HCT116 (cell line): ENCODE data around the gene ATP2A3. TPM values are rescaled to one million over a fixed set of nuclear protein-coding genes. Genes with fewer than 3 reads are reported as not detected.

Experiments used
- ATAC-seq: fragments of 200-7000 bp; cut with Tn5 transposase; 2 replicates; pipeline ENCODE4 v1.9.1; 2020; ENCODE audit warnings: mild to moderate bottlenecking, moderate library complexity
- BruUV-seq: library from RNA; stranded (reverse); fragments of 400-500 nt; replicated peaks from 2 replicates; lab custom pipeline; 2021; lab: Mats Ljungman, UMichigan
- CTCF ChIA-PET: fragments of 300-600 bp; sonication (Branson Sonifier 250); formaldehyde crosslinking; loops from one replicate; lab custom pipeline; 2021; ENCODE audit warnings: antibody characterized with exemption; lab: Charles Lee
- POLR2A ChIA-PET: fragments of 300-600, 350-600 bp; sonication (Branson Sonifier 250); formaldehyde crosslinking; loops from one replicate; lab custom pipeline; 2021; ENCODE audit warnings: antibody characterized with exemption; lab: Charles Lee
- RAD21 ChIA-PET, 2 experiments: fragments of 300-600 bp; sonication (Branson Sonifier 250); formaldehyde crosslinking; loops; one replicate each; lab custom pipeline; 2023; ENCODE audit warnings: low total read pairs in 2 of 2; ENCODE audit not compliant: uncharacterized antibody in 2 of 2, unreplicated experiment in 2 of 2, low non-redundant PET in 1 of 2; lab: Charles Lee
- DNase-seq: peaks from one replicate; pipeline ENCODE4 v3.0.0-alpha.2; 2010; ENCODE audit warnings: low read depth, low spot score
- H2AFZ ChIP-seq: fragments of 200-600 bp; shearing (Covaris generic), sonication (generic); 2 replicates; pipeline ENCODE4 v1.6.1; 2017; ENCODE audit warnings: low read depth, mixed run types, mixed read lengths, antibody characterized with exemption, low read length; ENCODE audit not compliant: poor library complexity, severe bottlenecking
- H3K27ac ChIP-seq: 2 replicates; pipeline ENCODE4 v1.5.1; 2012; ENCODE audit warnings: low read depth, low read length
- H3K27me3 ChIP-seq: fragments of 200-600 bp; sonication (generic); 2 replicates; pipeline ENCODE4 v1.6.1; 2016; ENCODE audit warnings: mixed run types, low read length, mixed read lengths; ENCODE audit not compliant: insufficient read depth
- H3K36me3 ChIP-seq, 2 experiments: fragments of 200-500 bp in 1 of 2; fragments of 200-600 bp in 1 of 2; sonication (Bioruptor generic) in 1 of 2; sonication (generic) in 1 of 2; 2 replicates each; pipeline versions ENCODE4 v1.5.1 to v1.6.1; 2014 to 2016; ENCODE audit warnings: low read length in 2 of 2, inconsistent platforms in 1 of 2, mixed read lengths in 1 of 2, mixed run types in 1 of 2; ENCODE audit not compliant: insufficient read depth in 2 of 2, control insufficient read depth in 1 of 2
- H3K4me1 ChIP-seq, 2 experiments: fragments of 200-600 bp in 1 of 2; sonication (generic) in 1 of 2; 2 replicates each; pipeline versions ENCODE4 v1.5.1 to v1.6.1; 2012 to 2017; ENCODE audit warnings: low read length in 2 of 2, inconsistent platforms in 1 of 2, mild to moderate bottlenecking in 1 of 2, mixed read lengths in 1 of 2, mixed run types in 1 of 2, moderate library complexity in 1 of 2; ENCODE audit not compliant: insufficient read depth in 2 of 2, control insufficient read depth in 1 of 2
- H3K4me2 ChIP-seq: fragments of 200-600 bp; sonication (generic); 2 replicates; pipeline ENCODE4 v1.6.1; 2017; ENCODE audit warnings: mixed run types, low read length, mixed read lengths
- H3K4me3 ChIP-seq, 2 experiments: fragments of 200-600 bp in 1 of 2; sonication (generic) in 1 of 2; replicated peaks in 1 of 2; 2 replicates each; pipeline ENCODE4 v1.5.1; 2011 to 2016; ENCODE audit warnings: low read length in 2 of 2, control low read depth in 1 of 2, low read depth in 1 of 2, mild to moderate bottlenecking in 1 of 2, mixed read lengths in 1 of 2, mixed run types in 1 of 2
- H3K79me2 ChIP-seq: fragments of 200-600 bp; sonication (generic); 2 replicates; pipeline ENCODE4 v1.6.1; 2017; ENCODE audit warnings: mild to moderate bottlenecking, mixed run types, low read length, moderate library complexity, mixed read lengths; ENCODE audit not compliant: insufficient read depth
- H3K9ac ChIP-seq: fragments of 200-600 bp; sonication (generic); 2 replicates; pipeline ENCODE4 v1.6.1; 2016; ENCODE audit warnings: low read length, mixed read lengths
- H3K9me2 ChIP-seq: fragments of 200-600 bp; sonication (generic), shearing (Covaris generic); 2 replicates; pipeline ENCODE4 v1.6.1; 2017; ENCODE audit warnings: mixed run types, mild to moderate bottlenecking, moderate library complexity; ENCODE audit not compliant: insufficient read depth
- H3K9me3 ChIP-seq, 2 experiments: fragments of 200-500 bp in 1 of 2; fragments of 200-600 bp in 1 of 2; sonication (Bioruptor generic) in 1 of 2; sonication (generic) in 1 of 2; 2 replicates each; pipeline ENCODE4 v1.6.1; 2014 to 2017; ENCODE audit warnings: low read length in 2 of 2, mixed read lengths in 2 of 2, inconsistent platforms in 1 of 2, low read depth in 1 of 2, mild to moderate bottlenecking in 1 of 2, mixed run types in 1 of 2, moderate library complexity in 1 of 2; ENCODE audit not compliant: control insufficient read depth in 1 of 2, insufficient read depth in 1 of 2
- H4K20me1 ChIP-seq: fragments of 200-600 bp; sonication (generic), shearing (Covaris generic); 2 replicates; pipeline ENCODE4 v1.6.1; 2017; ENCODE audit warnings: mixed run types, mild to moderate bottlenecking, moderate library complexity; ENCODE audit not compliant: insufficient read depth
- ATF3 ChIP-seq: IDR thresholded peaks from 2 replicates; pipeline ENCODE4 v1.6.1; 2012
- CTCF ChIP-seq, 3 experiments: fragments of 200-600 bp in 1 of 3; sonication (generic) in 1 of 3; IDR thresholded peaks in 2 of 3; conservative IDR thresholded peaks in 1 of 3; 2 replicates each; pipeline ENCODE4 v1.5.1; 2012 to 2017; ENCODE audit warnings: low read depth in 2 of 3, low read length in 2 of 3, antibody characterized with exemption in 1 of 3, borderline replicate concordance in 1 of 3, control low read depth in 1 of 3, mild to moderate bottlenecking in 1 of 3, mixed read lengths in 1 of 3, mixed run types in 1 of 3, moderate library complexity in 1 of 3; ENCODE audit not compliant: insufficient read depth in 1 of 3
- EZH2 ChIP-seq: fragments of 200-600 bp; sonication (generic); IDR thresholded peaks from 2 replicates; pipeline ENCODE4 v1.6.1; 2017; ENCODE audit warnings: antibody characterized with exemption, mixed run types
- POLR2A ChIP-seq: IDR thresholded peaks from 2 replicates; pipeline ENCODE4 v1.7.0; 2011; ENCODE audit warnings: borderline replicate concordance; ENCODE audit not compliant: insufficient read depth, insufficient read length; ENCODE audit errors: extremely low read depth
- POLR2AphosphoS5 ChIP-seq: IDR thresholded peaks from 2 replicates; pipeline ENCODE4 v1.6.1; 2011; ENCODE audit warnings: mild to moderate bottlenecking, low read depth, low read length, moderate library complexity
- REST ChIP-seq: IDR thresholded peaks from 2 replicates; pipeline ENCODE4 v1.6.1; 2012; ENCODE audit warnings: low read depth
- ZBTB33 ChIP-seq: IDR thresholded peaks from 2 replicates; pipeline ENCODE4 v1.6.1; 2011; ENCODE audit warnings: mild to moderate bottlenecking, low read length, moderate library complexity; ENCODE audit not compliant: insufficient replicate concordance; ENCODE audit errors: extremely low read depth
- intact Hi-C: fragments of 100-400 bp; cut with micrococcal nuclease; formaldehyde crosslinking; loops from 2 replicates; pipeline ENCODE4 v1.10.0; 2022
- total RNA-seq: library from RNA; stranded (reverse); gene quantifications from one replicate; pipeline ENCODE4 v1.2.1, GENCODE V29; 2021; ENCODE audit not compliant: unreplicated experiment

Gene ATP2A3
- total RNA-seq, 1 experiment from 2014 or later: 23.1 TPM

GRCh38 chr17:3979290-3979611 lies 15.0 kb upstream of the ATP2A3 start:
- no peaks in the 10 kb centered on the region for H3K36me3 ChIP-seq
- H3K9me3 ChIP-seq: 0 out of 4 replicates have a peak, but pooled peaks cover 0 to 3% of the 10 kb centered on the region in 2 experiments
- H2AFZ ChIP-seq: no peak overlapping the region
- H3K4me1 ChIP-seq: 0 out of 4 replicates have a peak, but pooled peaks cover 0 to 6% of the 10 kb centered on the region in 2 experiments
- CTCF ChIA-PET: no interaction called here
- TF ChIP-seq CTCF (IDR thresholded peaks at IDR 0.05 in 2 of 3, conservative IDR thresholded peaks at IDR 0.05 in 1 of 3; ENCODE audit: borderline replicate concordance in 1 of 3, insufficient read depth in 1 of 3, low read depth in 2 of 3, low read length in 2 of 3) (no peak), REST (no peak), ATF3 (no peak), EZH2 (no peak), ZBTB33 (no peak), POLR2AphosphoS5 (no peak), POLR2A (no peak)
- TF ChIP-seq, all 23 proteins: peak for 0
- Histone ChIP-seq H3K79me2 (no peaks in the 10 kb centered on the region), H4K20me1 (no peaks in the 10 kb centered on the region), H3K9me2 (no peaks in the 10 kb centered on the region), H3K27me3 (no peaks in the 10 kb centered on the region), H3K4me3 (no peak overlapping the region), H3K9ac (no peak overlapping the region), H3K27ac (no peak overlapping the region), H3K4me2 (no peak overlapping the region)
- ATAC-seq (peak; percentile 63), DNase-seq (no peak)
- RAD21 ChIA-PET: no interaction called here
- POLR2A ChIA-PET: interaction anchor here (1.6 kb wide), 1 partner anchor 14 kb away, joined by 6 read pairs; the partner anchor contains the start of gene ATP2A3
- intact Hi-C loops: no loop called here
- BruUV-seq: no TSS peak
